ENCODE results near the gene SCUBE1. TPM values are rescaled to one million over a fixed set of nuclear protein-coding genes. Genes with fewer than 3 reads are reported as not detected.
A peak's percentile ranks its signal among the peaks of the same experiment; 100 is the strongest.

SCUBE1 gene
- total RNA-seq, 4 donors from 2014 or later, result 0.38 to 4.0 (median 2.1) TPM

DNA sequence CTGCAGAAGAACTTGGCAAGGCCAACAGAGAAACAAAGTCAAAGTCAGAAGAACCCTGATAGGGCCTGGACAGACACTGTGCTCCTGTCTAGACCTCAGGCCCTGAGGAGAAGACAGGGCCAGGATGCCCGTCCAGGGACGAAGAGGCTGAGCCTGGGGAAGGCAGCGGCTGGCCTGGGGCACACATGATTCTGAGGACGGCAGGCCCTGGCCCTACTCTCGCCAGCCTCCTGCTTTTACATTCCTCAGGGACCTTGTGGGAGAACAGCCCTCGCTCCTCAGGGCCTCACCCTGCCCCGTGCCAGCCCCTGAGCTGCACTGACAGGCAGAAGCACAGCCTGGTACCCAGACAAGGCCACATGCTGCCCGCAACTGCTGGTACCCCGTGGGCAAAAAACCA lies 112.6 kb downstream of the SCUBE1 start:
- H3K36me3 ChIP-seq, result no peaks in the 10 kb centered on the region
- H3K9me3 ChIP-seq, result no peaks in the 10 kb centered on the region
- H3K4me1 ChIP-seq, result peaks cover 0 to 16% (median 0%) of the 10 kb centered on the region in 3 donors
- no peak overlapping the region for H3K4me3 ChIP-seq
- H3K27ac ChIP-seq, result no peak overlapping the region
- intact Hi-C loops (cut with DNase I), result loop anchor here (10.0 kb wide), 1 partner anchor 114 kb away; the partner anchor contains the start of gene SCUBE1
- WGBS, 2 donors, result 75 to 95% methylated on average over 4 of the region's 9 CpGs
- peaks cover 0 to 23% (median 0%) of the 10 kb centered on the region in 4 donors for H3K27me3 ChIP-seq
- no peak for DNase-seq
- TF ChIP-seq, protein P1, sequence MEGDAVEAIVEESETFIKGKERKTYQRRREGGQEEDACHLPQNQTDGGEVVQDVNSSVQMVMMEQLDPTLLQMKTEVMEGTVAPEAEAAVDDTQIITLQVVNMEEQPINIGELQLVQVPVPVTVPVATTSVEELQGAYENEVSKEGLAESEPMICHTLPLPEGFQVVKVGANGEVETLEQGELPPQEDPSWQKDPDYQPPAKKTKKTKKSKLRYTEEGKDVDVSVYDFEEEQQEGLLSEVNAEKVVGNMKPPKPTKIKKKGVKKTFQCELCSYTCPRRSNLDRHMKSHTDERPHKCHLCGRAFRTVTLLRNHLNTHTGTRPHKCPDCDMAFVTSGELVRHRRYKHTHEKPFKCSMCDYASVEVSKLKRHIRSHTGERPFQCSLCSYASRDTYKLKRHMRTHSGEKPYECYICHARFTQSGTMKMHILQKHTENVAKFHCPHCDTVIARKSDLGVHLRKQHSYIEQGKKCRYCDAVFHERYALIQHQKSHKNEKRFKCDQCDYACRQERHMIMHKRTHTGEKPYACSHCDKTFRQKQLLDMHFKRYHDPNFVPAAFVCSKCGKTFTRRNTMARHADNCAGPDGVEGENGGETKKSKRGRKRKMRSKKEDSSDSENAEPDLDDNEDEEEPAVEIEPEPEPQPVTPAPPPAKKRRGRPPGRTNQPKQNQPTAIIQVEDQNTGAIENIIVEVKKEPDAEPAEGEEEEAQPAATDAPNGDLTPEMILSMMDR (IDR thresholded peaks at IDR 0.05), result no peak
- TF ChIP-seq POLR2A (IDR thresholded peaks at IDR 0.05), result no peak

GRCh38 chr22:43228863-43229262 lies 114.3 kb downstream of the SCUBE1 start:
- H3K4me1 ChIP-seq, result peaks cover 0 to 16% (median 0%) of the 10 kb centered on the region in 3 donors
- H3K27me3 ChIP-seq, result peaks cover 0 to 17% (median 0%) of the 10 kb centered on the region in 4 donors
- no peak overlapping the region for H3K27ac ChIP-seq
- TF ChIP-seq POLR2A (IDR thresholded peaks at IDR 0.05), result no peak
- TF ChIP-seq, protein P1 (IDR thresholded peaks at IDR 0.05), result no peak
- DNase-seq, result no peak
- 77 to 100% methylated on average over 2 to 6 of the region's 19 CpGs for WGBS, 2 donors
- no peaks in the 10 kb centered on the region for H3K9me3 ChIP-seq
- no peak overlapping the region for H3K4me3 ChIP-seq
- intact Hi-C loops (cut with DNase I), result no loop called here
- H3K36me3 ChIP-seq, result no peaks in the 10 kb centered on the region

DNA sequence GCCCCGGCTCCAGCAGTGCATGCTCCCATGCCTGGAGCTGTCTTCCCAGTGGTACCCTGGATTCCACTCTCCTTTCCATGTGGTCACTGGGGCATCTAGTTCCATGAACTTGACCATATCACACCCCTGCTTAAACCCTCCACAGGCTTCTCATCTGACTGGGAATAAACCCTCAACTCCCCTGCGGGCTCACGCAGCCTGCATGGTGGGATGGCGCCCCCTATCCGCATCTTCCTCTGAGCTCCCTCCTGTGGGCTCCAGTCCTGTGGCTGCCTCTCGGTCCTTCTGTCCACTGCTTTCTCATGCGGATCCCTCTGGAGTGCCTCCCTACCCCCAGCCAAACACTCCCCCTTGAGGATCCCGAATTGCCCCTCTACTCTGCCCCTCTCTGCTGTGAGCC lies 114.8 kb downstream of the SCUBE1 start:
- no peak for DNase-seq
- Histone ChIP-seq H3K27me3 (peaks cover 0 to 16% (median 0%) of the 10 kb centered on the region in 4 donors), H3K36me3 (no peaks in the 10 kb centered on the region), H3K27ac (no peak overlapping the region), H3K4me3 (no peak overlapping the region), H3K9me3 (no peaks in the 10 kb centered on the region), H3K4me1 (peaks cover 0 to 16% (median 0%) of the 10 kb centered on the region in 3 donors)
- intact Hi-C loops (cut with DNase I), result no loop called here
- no peak for TF ChIP-seq POLR2A (IDR thresholded peaks at IDR 0.05)
- TF ChIP-seq, protein P1 (IDR thresholded peaks at IDR 0.05), result peak in 3 of 6 experiments; percentile 9 to 33 (median 10)
- WGBS, 2 donors, result 47 to 50% methylated on average over 8 of the region's 8 CpGs

- no peaks in the 10 kb centered on the region for H3K36me3 ChIP-seq
- no peak overlapping the region for H3K27ac ChIP-seq
- TF ChIP-seq POLR2A (IDR thresholded peaks at IDR 0.05), result no peak
- TF ChIP-seq, protein P1 (IDR thresholded peaks at IDR 0.05), result no peak
- H3K4me3 ChIP-seq, result no peak overlapping the region
- peaks cover 0 to 10% (median 0%) of the 10 kb centered on the region in 4 donors for H3K27me3 ChIP-seq
- DNase-seq, result no peak
- WGBS, 2 donors, result 77% methylated on average over 14 of the region's 17 CpGs; no CpG with 5 or more reads in 1 of the 2 donors
- intact Hi-C loops (cut with DNase I), result no loop called here
- no peaks in the 10 kb centered on the region for H3K9me3 ChIP-seq
- peaks cover 0 to 22% (median 0%) of the 10 kb centered on the region in 3 donors for H3K4me1 ChIP-seq
These were observed 115.9 kb downstream of the SCUBE1 start for GRCh38 chr22:43227239-43227630.

GRCh38 chr22:43226377-43227238 lies 116.6 kb downstream of the SCUBE1 start:
- intact Hi-C loops (cut with DNase I), result no loop called here
- WGBS, 2 donors, result 36 to 44% methylated on average over 11 to 13 of the region's 19 CpGs
- no peaks in the 10 kb centered on the region for H3K36me3 ChIP-seq
- TF ChIP-seq POLR2A (IDR thresholded peaks at IDR 0.05), result no peak
- TF ChIP-seq, protein P1 (IDR thresholded peaks at IDR 0.05), result no peak
- H3K9me3 ChIP-seq, result no peaks in the 10 kb centered on the region
- no peak for DNase-seq
- peaks cover 0 to 3% (median 0%) of the 10 kb centered on the region in 4 donors for H3K27me3 ChIP-seq
- no peak overlapping the region for H3K4me3 ChIP-seq
- peaks cover 0 to 25% (median 0%) of the 10 kb centered on the region in 3 donors for H3K4me1 ChIP-seq
- no peak overlapping the region for H3K27ac ChIP-seq

Data from esophagus squamous epithelium (tissue), 5 donors.